Measurements from ENCODE around the gene UQCC5.
"Not testable (repeated sequence)": the region's sequence is repeated elsewhere in the genome, so short reads cannot be mapped to it uniquely, and the experiment has no call there.

Gene UQCC5

GRCh38 chr3:52523386-52524257 is 12.8 kb upstream of the UQCC5 start:
- DNase-seq (ENCODE audit: low read depth), result no peak

GRCh38 chr3:52524258-52524751 is 12.1 kb upstream of the UQCC5 start:
- no peak for DNase-seq (ENCODE audit: low read depth)

DNA sequence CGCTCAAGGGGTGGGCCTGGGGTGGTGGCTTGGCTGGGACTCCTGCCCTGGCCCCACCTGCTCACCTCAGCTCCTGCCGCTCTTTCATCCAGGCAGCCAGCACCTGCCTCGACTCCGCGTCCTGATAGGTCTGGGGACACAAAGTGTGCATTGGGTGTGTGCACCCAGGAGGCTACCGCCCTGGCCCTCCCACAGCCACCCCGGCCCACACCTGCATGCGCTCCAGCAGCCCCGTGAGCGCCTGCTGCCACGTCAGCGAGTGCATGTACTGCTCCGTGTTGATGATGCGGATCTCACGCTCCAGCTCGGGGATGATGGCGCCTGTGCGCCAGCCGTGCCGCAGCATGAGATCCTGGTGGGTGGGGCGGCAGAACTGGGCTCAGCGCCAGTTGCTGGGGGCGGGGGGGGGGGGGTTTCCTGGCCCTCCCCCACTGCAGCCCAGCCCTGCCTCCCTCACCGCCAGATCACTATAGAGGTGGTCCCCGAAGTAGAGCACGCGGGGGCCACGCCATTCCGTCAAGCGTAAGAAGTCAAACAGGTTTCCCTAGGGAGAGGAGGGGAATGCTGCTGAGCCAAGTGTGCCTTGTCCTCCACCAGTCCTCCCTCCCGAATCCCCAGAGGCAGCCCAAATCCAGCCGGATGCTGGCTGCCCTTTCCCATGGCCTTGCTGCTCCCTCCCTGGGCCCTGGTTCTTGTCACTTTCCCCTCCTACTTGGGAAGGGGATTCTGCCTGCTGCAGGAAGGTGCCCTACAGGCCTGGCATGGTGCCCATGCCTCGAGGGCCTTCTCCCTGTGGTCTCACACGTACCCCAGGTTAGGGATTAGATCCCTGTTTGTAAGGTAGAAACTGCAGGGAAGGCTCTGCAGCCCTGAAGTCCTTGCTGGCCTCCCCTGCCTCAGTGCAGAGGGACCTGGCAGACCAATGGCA is 11.4 kb upstream of the UQCC5 start:
- no peak for DNase-seq (ENCODE audit: low read depth)

GRCh38 chr3:52525680-52526561 is 10.5 kb upstream of the UQCC5 start:
- DNase-seq (ENCODE audit: low read depth), result no peak

- DNase-seq (ENCODE audit: low read depth), result not testable (repeated sequence)
Measured at GRCh38 chr3:52526671-52527038, 9.8 kb upstream of the UQCC5 start.

- DNase-seq (ENCODE audit: low read depth), result no peak
Measured at GRCh38 chr3:52527039-52527731, 9.2 kb upstream of the UQCC5 start.

DNA sequence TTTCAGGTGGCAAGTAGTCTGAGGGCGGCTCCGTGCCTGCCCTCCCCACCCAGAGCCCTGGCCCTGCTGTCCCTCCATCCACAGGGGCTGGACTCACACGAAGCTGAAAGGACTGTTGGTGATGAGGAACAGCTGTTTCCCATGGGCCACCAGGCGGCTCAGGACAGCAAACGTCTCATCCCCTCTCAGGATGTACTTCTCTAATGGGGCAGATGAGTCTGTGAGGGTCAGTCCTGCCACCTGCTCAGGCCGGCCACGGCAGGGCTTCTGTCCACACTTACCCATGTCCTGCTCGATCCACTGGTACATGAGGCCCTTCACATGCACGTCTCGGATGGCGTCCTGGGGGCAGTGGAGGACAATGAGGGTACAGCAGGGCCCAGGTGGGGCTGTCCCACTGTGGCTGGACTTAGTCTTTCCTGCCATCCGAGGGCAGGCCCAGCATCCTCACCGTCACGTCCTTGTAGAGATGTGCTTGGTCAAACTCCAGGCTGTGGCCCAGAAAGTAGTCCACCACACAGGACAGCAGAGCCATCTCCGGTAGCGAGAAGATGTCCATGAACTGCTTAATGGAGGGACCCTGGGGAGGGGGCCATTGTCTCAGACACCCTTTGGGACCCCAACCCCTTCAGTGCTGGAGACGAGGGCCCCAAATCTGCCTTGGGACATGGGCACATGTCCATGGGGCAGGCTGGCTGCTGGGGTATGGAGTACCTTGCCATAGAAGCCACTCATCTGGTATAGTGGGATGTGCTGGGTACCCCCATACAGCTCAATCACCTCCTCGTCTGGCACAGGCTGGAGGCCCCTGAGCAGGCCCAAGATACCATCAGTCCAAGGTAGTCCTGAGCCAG is 8.4 kb upstream of the UQCC5 start:
- no peak for DNase-seq (ENCODE audit: low read depth)

- no peak for DNase-seq (ENCODE audit: low read depth)
Measured at GRCh38 chr3:52528586-52529375, 7.6 kb upstream of the UQCC5 start.

GRCh38 chr3:52529376-52530333 is 6.8 kb upstream of the UQCC5 start:
- DNase-seq (ENCODE audit: low read depth), result no peak

DNA sequence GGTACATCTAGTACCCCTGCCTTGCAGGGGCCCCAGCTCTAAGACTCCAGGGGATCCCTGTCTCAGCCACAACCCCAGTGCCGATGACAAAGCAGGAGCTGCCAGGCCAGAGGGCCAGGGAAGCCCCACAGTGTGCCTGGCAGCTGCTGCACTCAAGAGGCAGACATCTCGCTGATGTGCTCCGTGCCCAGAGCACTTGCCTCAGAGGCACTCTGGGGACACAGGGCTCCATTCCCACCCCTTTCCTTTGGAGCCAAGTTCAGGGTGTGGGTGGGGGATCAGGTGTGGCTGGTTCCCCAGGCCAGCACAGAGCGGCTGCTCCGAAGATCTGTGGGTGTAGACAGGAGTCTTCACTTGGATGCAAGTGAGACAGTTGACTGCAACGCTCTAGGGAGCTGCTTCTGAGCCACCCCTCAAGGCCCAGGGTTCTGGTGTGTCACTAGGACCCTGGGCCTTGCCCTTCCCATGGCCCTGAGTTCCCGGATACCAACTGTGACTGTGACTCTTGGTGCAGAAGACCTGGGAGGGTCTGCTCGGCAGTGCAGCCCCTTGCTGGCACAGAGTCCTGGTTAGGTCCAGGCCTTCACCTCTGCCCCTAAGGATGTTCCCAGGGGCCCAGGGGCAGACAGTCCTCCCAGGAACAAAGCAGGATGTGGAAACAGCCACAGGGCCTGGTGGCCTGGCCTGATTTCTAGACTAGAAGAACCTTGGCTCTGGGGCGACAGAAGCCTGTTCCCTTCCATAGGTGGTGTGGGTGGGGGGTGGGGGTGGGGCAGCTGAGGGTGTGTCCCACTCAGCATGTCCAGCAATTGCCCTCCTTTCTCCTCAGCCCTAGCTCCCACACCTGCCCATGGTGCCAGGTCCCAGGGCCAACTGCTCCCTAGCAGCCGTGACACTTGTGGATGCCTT is 5.2 kb upstream of the UQCC5 start:
- no peak for DNase-seq (ENCODE audit: low read depth)

DNA sequence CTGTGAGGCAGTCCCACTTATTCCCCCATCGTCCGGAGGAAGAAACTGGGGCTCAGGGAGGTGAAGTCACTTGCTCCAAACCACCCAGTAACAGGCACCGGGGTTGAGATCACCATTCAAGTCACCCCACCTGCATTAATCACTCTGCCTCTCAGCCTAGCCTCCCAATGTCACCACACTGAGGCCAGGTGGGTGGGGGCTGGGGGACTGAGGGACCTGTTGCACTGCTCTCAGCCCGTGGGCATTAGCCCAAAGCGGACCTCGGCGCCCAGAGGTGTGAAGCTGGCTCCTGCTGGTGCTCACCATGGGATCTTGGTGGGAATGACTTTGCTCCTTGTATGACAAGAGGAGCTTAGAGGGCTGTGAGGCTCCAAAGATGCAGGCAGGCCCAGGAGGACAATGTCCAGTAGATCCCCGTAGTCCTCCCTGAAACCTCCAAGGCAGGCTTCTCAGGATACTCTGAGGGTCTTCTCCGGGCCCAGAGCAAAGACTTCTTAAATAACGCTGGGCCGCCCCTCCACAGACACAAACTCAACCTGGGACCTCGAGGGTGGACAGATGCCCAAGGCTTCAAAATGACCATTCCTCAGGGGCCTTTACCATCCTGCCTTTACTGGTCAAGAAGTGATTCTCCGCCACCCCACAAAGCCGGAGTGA is 4.4 kb upstream of the UQCC5 start:
- DNase-seq (ENCODE audit: low read depth), result no peak

DNA sequence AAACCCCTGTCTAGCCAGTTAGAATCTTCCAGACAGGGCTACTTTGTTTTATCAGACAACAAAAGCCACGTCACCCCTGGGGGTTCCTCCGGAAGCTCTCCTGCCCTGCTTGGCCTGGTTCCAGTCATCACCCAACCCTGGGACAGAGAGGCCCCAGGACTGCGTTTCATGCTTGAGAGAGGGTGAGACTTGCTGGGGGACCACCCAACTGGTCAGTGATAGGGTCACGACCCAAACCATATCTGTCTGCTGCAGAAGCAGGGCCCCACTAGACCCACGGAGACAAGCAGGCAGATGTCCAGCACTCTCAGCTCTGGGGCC is 3.9 kb upstream of the UQCC5 start:
- peak; percentile 39 for DNase-seq (ENCODE audit: low read depth)

DNA sequence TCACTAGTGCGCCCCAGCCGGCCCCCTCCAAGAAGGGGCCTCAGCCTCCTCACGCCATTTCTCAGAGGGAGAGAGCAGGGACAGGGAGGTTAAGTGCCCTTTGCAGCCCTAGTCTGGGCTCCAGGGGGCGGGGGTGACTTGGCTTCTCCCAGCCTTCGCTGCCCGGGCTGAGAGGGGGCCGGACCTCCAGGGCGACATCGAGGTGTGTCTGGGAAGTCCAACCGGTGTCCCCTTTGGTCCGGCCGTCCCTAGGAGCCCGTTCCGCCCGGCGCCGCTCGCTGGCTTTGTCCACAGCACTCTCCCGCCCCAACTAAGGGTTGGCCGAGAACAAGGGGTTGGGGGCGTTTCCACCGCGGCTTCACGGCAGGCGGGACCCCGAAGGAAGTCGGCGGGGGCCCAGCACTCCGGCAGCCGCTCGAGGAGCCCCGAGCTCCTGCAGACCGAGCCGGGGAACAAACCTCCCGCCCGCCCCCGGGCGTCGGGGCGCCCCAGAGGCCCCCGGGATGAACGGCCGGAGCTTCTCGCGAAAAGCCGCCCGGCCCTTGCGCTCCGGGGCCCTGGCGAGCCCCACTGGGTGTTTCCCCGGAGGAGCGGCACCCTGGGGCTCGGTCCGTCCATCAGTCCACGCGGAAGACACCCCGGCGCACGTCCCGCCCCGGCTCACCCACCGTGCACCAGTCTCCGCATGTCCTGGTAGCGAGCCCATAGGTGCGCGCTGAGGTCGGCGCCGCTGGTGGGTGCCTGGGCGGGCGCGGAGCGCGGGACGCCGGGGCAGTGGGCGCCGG is 3.4 kb upstream of the UQCC5 start:
- no peak for DNase-seq (ENCODE audit: low read depth)

- DNase-seq (ENCODE audit: low read depth), result peak; percentile 51
Measured at GRCh38 chr3:52533623-52534280, 2.7 kb upstream of the UQCC5 start, which contains the start of gene NT5DC2. NT5DC2 (minus strand) TSS chr3:52533857; CDS start chr3:52533737, 120 bp downstream.
